Caco-2 (cell line): ENCODE results near the gene BARX1. TPM values are rescaled to one million over a fixed set of nuclear protein-coding genes. Genes with fewer than 3 reads are reported as not detected.
A peak's percentile ranks its signal among the peaks of the same experiment; 100 is the strongest.
"Not testable (repeated sequence)": the region's sequence is repeated elsewhere in the genome, so short reads cannot be mapped to it uniquely, and the experiment has no call there.

Source experiments
- BruUV-seq: library from RNA; stranded (reverse); fragments of 400-500 nt; replicated peaks from 2 replicates; lab custom pipeline; 2021; lab: Mats Ljungman, UMichigan
- CTCF ChIA-PET: fragments of 300-600 bp; sonication (Branson Sonifier 250); formaldehyde crosslinking; loops from one replicate; lab custom pipeline; 2022; ENCODE audit warnings: antibody characterized with exemption; lab: Charles Lee
- POLR2A ChIA-PET: fragments of 300-600 bp; sonication (Branson Sonifier 250); formaldehyde crosslinking; loops from one replicate; lab custom pipeline; 2022; ENCODE audit warnings: antibody characterized with exemption; lab: Charles Lee
- DNase-seq, 2 experiments: peaks; one replicate each; pipeline versions ENCODE4 v3.0.0 to v3.0.0-alpha.2; 2020 to 2022
- H3K27me3 ChIP-seq: replicated peaks from 2 replicates; pipeline ENCODE4 v1.6.0; 2011; ENCODE audit warnings: low read length; ENCODE audit not compliant: control insufficient read depth, insufficient read depth
- H3K36me3 ChIP-seq: 2 replicates; pipeline ENCODE4 v1.5.1; 2011; ENCODE audit warnings: low read length; ENCODE audit not compliant: control insufficient read depth, insufficient read depth
- H3K4me1 ChIP-seq: fragments of 250-450 bp; sonication (Bioruptor Pico); 2 replicates; pipeline ENCODE4 v1.5.1; 2020; ENCODE audit warnings: mild to moderate bottlenecking
- H3K4me3 ChIP-seq: 2 replicates; pipeline ENCODE4 v1.5.1; 2011; ENCODE audit warnings: low read depth, mild to moderate bottlenecking, control low read depth, low read length
- H3K9me3 ChIP-seq: fragments of 250-450 bp; sonication (Bioruptor Pico); 2 replicates; pipeline ENCODE4 v1.5.1; 2020; ENCODE audit warnings: mild to moderate bottlenecking, moderate library complexity
- H3K27ac Mint-ChIP-seq: one replicate; pipeline ENCODE4 v1.8.0; 2022; ENCODE audit warnings: mixed read lengths; ENCODE audit not compliant: unreplicated experiment
- H3K27me3 Mint-ChIP-seq: one replicate; pipeline ENCODE4 v1.8.0; 2022; ENCODE audit warnings: mixed read lengths; ENCODE audit not compliant: insufficient read depth, unreplicated experiment
- H3K36me3 Mint-ChIP-seq: one replicate; pipeline ENCODE4 v1.8.0; 2022; ENCODE audit warnings: mild to moderate bottlenecking, mixed read lengths; ENCODE audit not compliant: insufficient read depth, unreplicated experiment
- H3K4me1 Mint-ChIP-seq: one replicate; pipeline ENCODE4 v1.8.0; 2022; ENCODE audit warnings: low read depth, mixed read lengths; ENCODE audit not compliant: unreplicated experiment
- H3K4me3 Mint-ChIP-seq: one replicate; pipeline ENCODE4 v1.8.0; 2022; ENCODE audit warnings: mild to moderate bottlenecking, moderate library complexity, mixed read lengths; ENCODE audit not compliant: unreplicated experiment
- H3K9me3 Mint-ChIP-seq: one replicate; pipeline ENCODE4 v1.8.0; 2022; ENCODE audit warnings: mixed read lengths; ENCODE audit not compliant: unreplicated experiment
- intact Hi-C: fragments of 100-400 bp; cut with micrococcal nuclease; formaldehyde crosslinking; loops from one replicate; pipeline ENCODE4 v1.10.0; 2022; ENCODE audit not compliant: unreplicated experiment
- total RNA-seq: library from RNA; stranded (reverse); gene quantifications from 2 replicates; pipeline ENCODE4 v1.2.3, GENCODE V29; 2022
- TF ChIP-seq, protein P1 (sequence below), 2 experiments: fragments of 200-600 bp in 1 of 2; IDR thresholded peaks; 1 replicate in 1 of 2; 2 replicates in 1 of 2; pipeline versions ENCODE4 v1.5.1 to v1.8.0; 2011 to 2022; ENCODE audit warnings: antibody characterized with exemption in 1 of 2, control low read depth in 1 of 2, inconsistent platforms in 1 of 2, low read depth in 1 of 2, low read length in 1 of 2, mild to moderate bottlenecking in 1 of 2, moderate library complexity in 1 of 2; ENCODE audit not compliant: insufficient read depth in 1 of 2, severe bottlenecking in 1 of 2, unreplicated experiment in 1 of 2

The BARX1 gene
- total RNA-seq, 1 experiment from 2014 or later, result not detected

DNA sequence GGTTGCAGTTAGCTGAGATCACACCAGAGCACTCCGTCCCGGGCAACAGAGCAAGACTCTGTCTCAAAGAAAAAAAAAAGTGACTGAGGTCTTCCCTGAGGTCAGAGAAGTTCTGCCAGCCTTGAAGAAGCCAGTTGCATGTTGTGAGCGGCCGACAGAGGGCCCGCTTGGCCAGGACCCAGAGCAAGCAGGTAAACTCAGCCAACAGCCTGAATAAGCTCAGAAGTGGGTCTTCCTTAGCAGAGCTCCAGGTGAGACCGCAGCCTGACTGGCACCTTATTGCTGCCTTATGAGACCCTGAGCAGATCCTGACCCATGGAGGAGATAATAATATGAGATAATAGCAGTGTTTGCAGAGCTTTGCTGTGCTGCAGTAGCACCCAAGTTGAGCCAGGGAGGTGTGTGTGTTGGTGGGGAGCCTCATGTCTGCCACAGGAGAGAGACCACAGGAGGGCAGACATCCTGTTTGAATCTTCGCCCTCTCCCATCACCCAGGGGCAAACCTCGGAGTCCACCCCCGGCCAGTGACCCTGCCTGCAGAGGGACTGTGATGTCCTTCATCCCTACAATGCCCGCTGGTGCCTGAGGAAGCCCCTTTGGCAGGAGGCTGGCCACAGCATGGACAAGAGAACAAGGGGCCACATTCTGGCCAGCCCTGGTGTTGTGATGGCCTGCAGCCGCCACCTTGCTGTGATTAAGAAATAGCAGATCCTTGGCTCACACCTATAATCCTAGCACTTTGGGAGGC lies 10.8 kb upstream of the BARX1 start:
- Mint-ChIP-seq H3K27me3 (peaks cover 2% of the 10 kb centered on the region), H3K4me1 (no peaks in the 10 kb centered on the region), H3K4me3 (no peak overlapping the region), H3K27ac (no peak overlapping the region), H3K36me3 (no peaks in the 10 kb centered on the region), H3K9me3 (no peaks in the 10 kb centered on the region)
- TF ChIP-seq, protein P1, sequence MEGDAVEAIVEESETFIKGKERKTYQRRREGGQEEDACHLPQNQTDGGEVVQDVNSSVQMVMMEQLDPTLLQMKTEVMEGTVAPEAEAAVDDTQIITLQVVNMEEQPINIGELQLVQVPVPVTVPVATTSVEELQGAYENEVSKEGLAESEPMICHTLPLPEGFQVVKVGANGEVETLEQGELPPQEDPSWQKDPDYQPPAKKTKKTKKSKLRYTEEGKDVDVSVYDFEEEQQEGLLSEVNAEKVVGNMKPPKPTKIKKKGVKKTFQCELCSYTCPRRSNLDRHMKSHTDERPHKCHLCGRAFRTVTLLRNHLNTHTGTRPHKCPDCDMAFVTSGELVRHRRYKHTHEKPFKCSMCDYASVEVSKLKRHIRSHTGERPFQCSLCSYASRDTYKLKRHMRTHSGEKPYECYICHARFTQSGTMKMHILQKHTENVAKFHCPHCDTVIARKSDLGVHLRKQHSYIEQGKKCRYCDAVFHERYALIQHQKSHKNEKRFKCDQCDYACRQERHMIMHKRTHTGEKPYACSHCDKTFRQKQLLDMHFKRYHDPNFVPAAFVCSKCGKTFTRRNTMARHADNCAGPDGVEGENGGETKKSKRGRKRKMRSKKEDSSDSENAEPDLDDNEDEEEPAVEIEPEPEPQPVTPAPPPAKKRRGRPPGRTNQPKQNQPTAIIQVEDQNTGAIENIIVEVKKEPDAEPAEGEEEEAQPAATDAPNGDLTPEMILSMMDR (IDR thresholded peaks at IDR 0.05; ENCODE audit: insufficient read depth in 1 of 2, low read depth in 1 of 2, low read length in 1 of 2, severe bottlenecking in 1 of 2, unreplicated experiment in 1 of 2), result peak in 1 of 2 experiments; percentile 16
- Histone ChIP-seq H3K36me3 (no peaks in the 10 kb centered on the region), H3K27me3 (no peaks in the 10 kb centered on the region), H3K4me1 (no peaks in the 10 kb centered on the region), H3K9me3 (no peaks in the 10 kb centered on the region), H3K4me3 (no peak overlapping the region)
- ChIA-PET CTCF (interaction anchor here (0.7 kb wide), 1 partner anchor 22 kb away, joined by 3 read pairs; no protein-coding TSS in a partner anchor), POLR2A (no interaction called here)
- intact Hi-C loops, result no loop called here
- BruUV-seq, result no TSS peak
- DNase-seq, result no peak

DNA sequence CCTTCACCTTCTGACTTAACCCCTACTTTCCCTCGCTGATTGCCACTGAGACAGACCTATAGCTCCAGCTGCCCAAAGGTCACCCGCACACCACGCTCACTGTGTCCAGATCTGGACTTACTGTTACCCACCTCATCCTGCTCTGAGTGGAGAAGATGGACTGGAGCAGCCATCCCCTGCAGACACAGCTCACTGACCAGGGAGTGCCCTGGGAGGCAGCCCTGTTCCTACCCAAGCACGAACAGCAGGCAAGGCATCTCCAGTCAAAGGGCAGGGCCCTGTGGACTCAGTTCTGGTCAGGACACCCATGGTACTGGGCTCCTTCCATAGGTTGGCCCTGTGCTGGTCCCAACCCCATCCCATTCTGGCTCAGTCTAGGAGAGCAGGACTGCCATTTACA lies 9.5 kb upstream of the BARX1 start:
- TF ChIP-seq, protein P1 (IDR thresholded peaks at IDR 0.05; ENCODE audit: insufficient read depth in 1 of 2, low read depth in 1 of 2, low read length in 1 of 2, severe bottlenecking in 1 of 2, unreplicated experiment in 1 of 2), result no peak
- H3K4me1 Mint-ChIP-seq, result no peaks in the 10 kb centered on the region
- BruUV-seq, result no TSS peak
- Histone ChIP-seq H3K4me1 (no peaks in the 10 kb centered on the region), H3K27me3 (no peaks in the 10 kb centered on the region), H3K36me3 (no peaks in the 10 kb centered on the region), H3K9me3 (no peaks in the 10 kb centered on the region), H3K4me3 (no peak overlapping the region)
- intact Hi-C loops, result no loop called here
- no peaks in the 10 kb centered on the region for H3K36me3 Mint-ChIP-seq
- DNase-seq, result no peak
- H3K9me3 Mint-ChIP-seq, result no peaks in the 10 kb centered on the region
- H3K27ac Mint-ChIP-seq, result no peak overlapping the region
- CTCF ChIA-PET, result no interaction called here
- H3K27me3 Mint-ChIP-seq, result peaks cover 5% of the 10 kb centered on the region
- POLR2A ChIA-PET, result no interaction called here
- H3K4me3 Mint-ChIP-seq, result no peak overlapping the region

DNA sequence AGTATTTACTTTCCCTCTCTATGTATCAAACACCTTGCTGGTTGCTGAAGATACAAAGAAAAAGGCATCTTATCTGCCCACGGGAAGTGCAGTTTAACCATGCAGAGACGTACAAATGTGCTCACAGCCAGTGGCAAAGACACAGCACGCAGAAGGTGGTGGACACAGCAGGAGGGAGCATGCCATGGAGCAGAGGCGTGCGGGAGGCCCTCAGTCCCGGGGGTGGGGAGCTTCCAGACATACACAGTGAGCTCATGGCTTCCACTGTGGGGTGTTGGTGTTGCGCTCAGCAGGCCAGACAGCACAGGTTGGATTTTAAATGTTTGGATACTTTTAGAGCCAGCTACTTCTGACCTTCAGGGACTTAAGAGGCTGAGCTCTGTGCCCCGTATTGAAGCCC lies 8.8 kb upstream of the BARX1 start:
- ChIA-PET POLR2A (no interaction called here), CTCF (interaction anchor here (0.6 kb wide), 1 partner anchor 169 kb away, joined by 7 read pairs; no protein-coding TSS in a partner anchor)
- intact Hi-C loops, result loop anchor here (1.0 to 2.0 kb wide), 2 partner anchors 143 to 282 kb away; no protein-coding TSS in a partner anchor
- DNase-seq, result no peak
- Mint-ChIP-seq H3K27me3 (peaks cover 9% of the 10 kb centered on the region), H3K9me3 (no peaks in the 10 kb centered on the region), H3K4me1 (no peaks in the 10 kb centered on the region), H3K4me3 (no peak overlapping the region), H3K36me3 (no peaks in the 10 kb centered on the region), H3K27ac (no peak overlapping the region)
- Histone ChIP-seq H3K4me1 (no peaks in the 10 kb centered on the region), H3K4me3 (no peak overlapping the region), H3K9me3 (no peaks in the 10 kb centered on the region), H3K36me3 (no peaks in the 10 kb centered on the region), H3K27me3 (no peaks in the 10 kb centered on the region)
- no TSS peak for BruUV-seq
- TF ChIP-seq, protein P1 (IDR thresholded peaks at IDR 0.05; ENCODE audit: insufficient read depth in 1 of 2, low read depth in 1 of 2, low read length in 1 of 2, severe bottlenecking in 1 of 2, unreplicated experiment in 1 of 2), result no peak

DNA sequence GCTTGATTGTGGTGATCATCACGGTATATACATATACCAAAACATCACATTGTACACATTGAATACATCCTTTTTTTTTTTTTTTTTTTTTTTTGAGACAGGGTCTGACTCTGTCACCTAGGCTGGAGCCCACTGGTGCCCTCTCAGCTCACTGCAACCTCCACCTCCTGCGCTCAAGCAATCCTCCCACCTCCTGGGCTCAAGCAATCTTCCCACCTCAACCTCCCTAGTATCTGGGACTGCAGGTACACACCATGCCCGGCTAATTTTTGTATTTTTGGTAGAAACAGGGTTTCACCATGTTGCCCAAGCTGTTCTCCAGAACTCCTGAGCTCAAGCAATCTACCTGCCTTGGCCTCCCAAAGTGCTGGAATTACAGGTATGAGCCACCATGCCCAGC lies 8.3 kb upstream of the BARX1 start:
- H3K9me3 ChIP-seq, H3K36me3 ChIP-seq, H3K9me3 Mint-ChIP-seq, H3K36me3 Mint-ChIP-seq, POLR2A ChIA-PET, H3K4me3 Mint-ChIP-seq, DNase-seq, H3K4me3 ChIP-seq, H3K4me1 Mint-ChIP-seq, H3K27me3 Mint-ChIP-seq, BruUV-seq, H3K4me1 ChIP-seq, H3K27me3 ChIP-seq, H3K27ac Mint-ChIP-seq: not testable (repeated sequence)
- intact Hi-C loops, result loop anchor here (1.0 to 2.0 kb wide), 2 partner anchors 143 to 281 kb away; no protein-coding TSS in a partner anchor
- CTCF ChIA-PET, result interaction anchor here (0.6 kb wide), 1 partner anchor 169 kb away, joined by 7 read pairs; no protein-coding TSS in a partner anchor
